Stimulated activated naive CD8-positive, alpha-beta T cell treated with anti-CD3 and anti-CD28 coated beads, Interleukin-15, Interleukin-2, amounts not matched to agents 100 ng/mL and 50 ng/mL, for 24 hours (primary cell): ENCODE measurements around the gene DTNB.
"Not testable (repeated sequence)": the region's sequence is repeated elsewhere in the genome, so short reads cannot be mapped to it uniquely, and the experiment has no call there.

Source experiments
- H3K27ac Mint-ChIP-seq: one replicate; pipeline ENCODE4 v1.8.0; 2021; ENCODE audit warnings: mild to moderate bottlenecking, mixed read lengths
- H3K27me3 Mint-ChIP-seq: one replicate; pipeline ENCODE4 v1.8.0; 2021; ENCODE audit warnings: mixed read lengths
- H3K36me3 Mint-ChIP-seq: one replicate; pipeline ENCODE4 v1.8.0; 2021; ENCODE audit warnings: low read depth, mixed read lengths
- H3K4me1 Mint-ChIP-seq: one replicate; pipeline ENCODE4 v1.8.0; 2021; ENCODE audit warnings: low read depth, mixed read lengths
- H3K4me3 Mint-ChIP-seq: one replicate; pipeline ENCODE4 v1.8.0; 2021; ENCODE audit warnings: mild to moderate bottlenecking, mixed read lengths
- H3K9me3 Mint-ChIP-seq: one replicate; pipeline ENCODE4 v1.8.0; 2021; ENCODE audit warnings: mixed read lengths

Gene DTNB

DNA sequence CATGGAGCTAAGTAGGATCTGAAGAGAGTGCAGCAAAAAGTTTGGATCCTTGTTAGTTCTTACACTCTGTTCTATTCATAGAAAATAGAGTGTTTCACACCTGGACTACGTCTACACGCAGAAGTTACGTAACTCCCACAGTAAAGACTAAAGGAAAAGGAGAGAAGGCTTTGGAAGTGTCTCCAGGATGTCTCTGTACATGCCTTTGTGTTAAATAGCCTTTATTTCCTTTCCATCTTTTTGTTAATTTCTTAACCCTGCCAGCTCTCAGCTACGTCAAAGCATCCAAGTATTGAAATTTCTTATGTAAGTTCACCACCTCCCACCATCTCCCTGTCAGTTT is 8.4 kb downstream of the DTNB start:
- Mint-ChIP-seq H3K36me3 (no peaks in the 10 kb centered on the region), H3K27me3 (no peaks in the 10 kb centered on the region), H3K4me3 (no peak overlapping the region), H3K27ac (no peak overlapping the region), H3K4me1 (peaks cover 19% of the 10 kb centered on the region), H3K9me3 (no peaks in the 10 kb centered on the region)

DNA sequence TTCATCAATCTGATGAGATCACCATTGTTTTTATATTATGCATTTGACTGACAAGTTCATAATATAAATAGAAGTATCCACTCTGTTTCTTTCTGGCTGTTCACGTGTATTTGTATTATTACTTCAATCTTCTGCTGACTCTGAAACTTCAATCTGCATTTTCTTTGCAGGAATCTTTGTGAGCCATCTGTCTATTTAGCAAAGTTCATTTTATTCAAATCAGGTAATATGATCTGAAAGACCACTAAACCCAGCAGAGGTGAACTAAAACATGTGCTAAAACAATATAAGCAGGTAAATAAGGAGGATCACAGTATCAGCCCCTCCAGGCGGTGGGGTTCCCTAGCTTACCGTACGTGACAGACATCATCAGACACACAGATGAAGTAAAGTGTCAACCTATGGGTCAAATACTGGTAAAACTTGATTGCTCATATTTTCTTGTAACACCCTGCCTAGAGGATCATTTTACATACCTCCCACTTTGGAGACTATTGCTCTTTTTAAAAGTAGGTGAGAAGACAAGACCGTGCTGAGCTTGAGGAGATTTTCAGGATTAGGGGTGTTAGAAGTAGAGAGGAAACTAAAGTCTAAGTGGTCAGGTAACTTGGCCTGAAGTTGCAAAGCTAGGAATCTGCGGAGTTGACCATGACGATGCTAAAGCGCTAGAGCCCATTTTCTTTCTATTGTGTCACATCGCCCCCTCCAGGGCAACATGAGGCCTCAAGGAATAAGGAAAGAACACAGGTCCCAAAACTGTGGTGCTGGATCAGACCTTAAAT is 9.0 kb downstream of the DTNB start:
- no peak overlapping the region for H3K27ac Mint-ChIP-seq
- H3K36me3 Mint-ChIP-seq = no peaks in the 10 kb centered on the region
- H3K4me3 Mint-ChIP-seq = peak overlapping the region; percentile 9
- no peaks in the 10 kb centered on the region for H3K27me3 Mint-ChIP-seq
- H3K4me1 Mint-ChIP-seq = peaks cover 19% of the 10 kb centered on the region
- H3K9me3 Mint-ChIP-seq = no peaks in the 10 kb centered on the region

DNA sequence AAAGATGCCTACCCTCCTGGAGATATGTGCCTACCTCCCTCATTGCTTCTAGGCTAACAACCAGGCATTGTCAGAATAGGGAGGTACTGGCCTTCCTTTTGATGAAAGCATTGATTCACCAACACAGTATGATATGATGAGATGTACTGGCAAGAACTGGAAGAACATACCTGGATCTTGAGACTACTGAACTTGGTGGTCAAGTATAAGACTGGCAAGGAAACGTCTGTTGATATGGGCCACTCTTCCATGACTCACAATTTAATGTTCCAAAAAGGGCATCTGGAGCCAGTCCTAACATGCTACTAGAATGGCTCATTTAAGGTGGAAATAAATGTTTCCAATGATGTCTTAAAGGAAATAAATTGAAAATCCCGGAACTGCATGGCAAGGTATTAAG is 18.1 kb downstream of the DTNB start:
- peaks cover 17% of the 10 kb centered on the region for H3K4me1 Mint-ChIP-seq
- no peak overlapping the region for H3K27ac Mint-ChIP-seq
- no peaks in the 10 kb centered on the region for H3K27me3 Mint-ChIP-seq
- no peak overlapping the region for H3K4me3 Mint-ChIP-seq
- peaks cover 5% of the 10 kb centered on the region for H3K36me3 Mint-ChIP-seq
- no peaks in the 10 kb centered on the region for H3K9me3 Mint-ChIP-seq

DNA sequence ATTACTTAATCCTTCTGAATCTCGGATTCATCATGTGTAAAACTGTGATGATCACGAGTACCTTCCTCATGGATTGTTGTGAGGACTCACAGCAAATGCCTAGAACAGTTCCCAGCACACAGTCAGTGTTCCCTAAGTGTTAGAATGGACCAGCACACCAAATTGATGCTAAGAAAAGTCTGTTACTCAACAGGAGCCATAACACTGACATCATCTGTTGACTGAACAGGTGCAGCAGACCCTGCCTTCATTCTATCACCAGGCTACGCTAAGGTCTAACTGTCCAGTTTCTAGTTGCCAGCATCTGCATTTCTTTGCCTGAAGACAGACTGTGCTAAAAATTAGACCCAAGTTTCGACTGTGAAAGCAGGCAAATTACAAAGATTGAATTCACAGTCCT is 18.6 kb downstream of the DTNB start:
- Mint-ChIP-seq H3K27me3 (no peaks in the 10 kb centered on the region), H3K36me3 (peaks cover 8% of the 10 kb centered on the region), H3K9me3 (no peaks in the 10 kb centered on the region), H3K27ac (no peak overlapping the region), H3K4me3 (no peak overlapping the region), H3K4me1 (peaks cover 14% of the 10 kb centered on the region)

DNA sequence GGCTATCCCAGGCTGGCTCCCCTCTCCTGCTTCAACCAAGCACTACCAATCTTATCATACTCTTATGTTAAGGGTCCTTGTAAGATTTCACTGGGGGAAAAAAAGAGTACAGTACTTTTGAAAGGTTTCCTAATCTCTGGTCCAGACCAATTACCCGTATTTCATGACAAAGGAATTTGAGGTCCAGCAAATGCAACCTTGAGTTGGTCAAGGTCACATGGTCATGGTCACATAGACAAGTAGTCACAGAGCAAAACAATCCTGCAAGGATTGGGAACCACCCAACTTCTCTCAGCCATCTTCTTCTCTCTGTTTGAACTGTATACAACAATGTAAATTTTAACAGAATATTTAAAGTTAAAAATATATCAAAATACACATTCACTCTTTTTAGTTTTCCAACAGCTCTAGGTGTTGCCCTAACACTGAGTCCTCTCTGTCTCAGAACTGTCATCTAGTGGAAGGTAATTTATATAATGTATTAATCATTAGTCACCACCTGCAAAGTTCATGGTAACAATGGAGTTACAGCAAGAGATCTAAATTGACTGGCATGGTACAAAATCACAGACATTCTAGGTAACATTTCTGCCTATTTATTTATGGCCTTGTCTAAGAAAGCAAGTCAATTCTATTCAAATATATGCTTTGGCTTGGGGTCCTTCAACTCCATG is 21.5 kb downstream of the DTNB start:
- H3K9me3 Mint-ChIP-seq = no peaks in the 10 kb centered on the region
- no peaks in the 10 kb centered on the region for H3K4me1 Mint-ChIP-seq
- H3K36me3 Mint-ChIP-seq = peaks cover 8% of the 10 kb centered on the region
- no peak overlapping the region for H3K4me3 Mint-ChIP-seq
- no peak overlapping the region for H3K27ac Mint-ChIP-seq
- no peaks in the 10 kb centered on the region for H3K27me3 Mint-ChIP-seq

DNA sequence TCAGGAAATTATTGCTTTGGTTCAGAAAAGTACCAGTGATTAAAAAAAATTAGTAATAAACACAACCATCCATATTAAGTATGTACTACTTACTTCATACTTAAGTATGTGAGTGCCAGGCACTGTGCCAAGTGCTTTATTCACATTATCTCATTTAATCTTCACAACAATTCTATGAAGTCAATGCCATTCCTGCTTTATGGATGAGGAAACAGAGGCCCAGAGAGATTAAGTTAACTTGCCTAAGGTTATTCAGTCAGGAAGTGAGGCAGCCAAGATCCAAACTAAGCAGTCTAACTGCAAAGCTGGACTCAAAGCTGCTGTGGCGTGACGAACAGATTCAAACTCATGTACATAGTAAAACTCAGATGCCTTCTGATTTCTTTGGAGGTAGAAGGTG is 22.3 kb downstream of the DTNB start:
- peaks cover 8% of the 10 kb centered on the region for H3K36me3 Mint-ChIP-seq
- H3K4me1 Mint-ChIP-seq = no peaks in the 10 kb centered on the region
- no peaks in the 10 kb centered on the region for H3K27me3 Mint-ChIP-seq
- H3K9me3 Mint-ChIP-seq = no peaks in the 10 kb centered on the region
- no peak overlapping the region for H3K4me3 Mint-ChIP-seq
- H3K27ac Mint-ChIP-seq = no peak overlapping the region

DNA sequence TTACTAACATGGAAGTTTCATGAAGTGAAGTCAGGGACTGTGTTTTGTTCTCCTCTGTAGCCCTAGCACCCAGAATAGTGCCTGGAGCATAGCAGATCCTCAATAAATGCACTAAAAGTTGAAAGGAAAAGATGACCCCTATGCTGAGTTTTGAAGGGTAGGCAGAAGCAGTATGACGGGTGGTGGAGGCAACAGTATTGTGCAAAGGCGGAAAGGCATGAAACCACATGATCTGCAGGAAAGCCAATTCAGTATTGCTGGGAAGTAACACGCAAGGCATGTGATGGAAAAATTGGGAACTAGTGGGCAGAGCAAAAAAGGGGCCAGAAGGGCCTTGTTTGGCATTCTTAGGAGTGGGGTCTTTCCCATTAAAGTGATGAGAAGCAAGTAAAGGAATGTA is 23.1 kb downstream of the DTNB start:
- Mint-ChIP-seq H3K4me1 (no peaks in the 10 kb centered on the region), H3K4me3 (no peak overlapping the region), H3K27me3 (no peaks in the 10 kb centered on the region), H3K27ac (no peak overlapping the region), H3K9me3 (no peaks in the 10 kb centered on the region), H3K36me3 (peaks cover 8% of the 10 kb centered on the region)

DNA sequence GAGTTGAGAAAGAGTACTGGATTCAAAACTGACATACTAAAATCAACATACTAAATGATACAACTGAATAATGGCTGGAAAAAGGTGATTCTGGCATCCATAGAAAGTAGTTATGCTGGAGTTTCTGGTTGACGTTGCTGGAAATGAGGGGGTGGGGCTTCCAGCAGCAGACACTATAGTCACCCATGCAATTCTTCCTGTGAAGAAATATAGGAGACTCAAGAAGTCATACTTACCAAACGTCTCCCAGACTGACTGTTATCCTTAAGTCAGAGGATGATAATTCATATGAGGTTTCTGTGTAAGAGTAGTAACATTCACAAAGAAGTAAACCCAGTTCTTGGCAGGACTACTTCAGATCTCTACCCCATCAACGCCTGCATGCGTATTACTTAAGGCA is 23.6 kb downstream of the DTNB start:
- Mint-ChIP-seq H3K36me3 (peaks cover 8% of the 10 kb centered on the region), H3K4me3 (no peak overlapping the region), H3K27me3 (no peaks in the 10 kb centered on the region), H3K27ac (no peak overlapping the region), H3K9me3 (no peaks in the 10 kb centered on the region), H3K4me1 (no peaks in the 10 kb centered on the region)

DNA sequence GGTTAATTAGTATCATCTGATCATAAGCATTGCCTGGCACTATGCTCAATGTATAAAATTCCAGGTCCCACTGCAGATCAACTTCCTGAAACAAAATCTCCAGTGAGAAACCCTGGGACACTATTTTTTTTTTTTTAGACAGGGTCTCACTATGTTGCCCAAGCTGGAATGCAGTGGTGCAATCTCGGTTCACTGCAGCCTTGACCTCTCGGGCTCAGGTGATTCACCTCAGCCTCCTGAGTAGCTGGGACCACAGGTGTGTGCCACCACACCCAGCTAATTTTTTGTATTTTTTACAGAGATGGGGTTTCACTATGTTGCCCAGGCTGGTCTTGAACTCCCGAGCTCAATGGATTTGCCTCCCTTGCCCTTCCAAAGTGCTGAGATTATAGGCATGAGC is 31.1 kb downstream of the DTNB start:
- Mint-ChIP-seq H3K27me3 (no peaks in the 10 kb centered on the region), H3K36me3 (peaks cover 15% of the 10 kb centered on the region), H3K4me1 (no peaks in the 10 kb centered on the region), H3K27ac (no peak overlapping the region), H3K9me3 (peaks cover 3% of the 10 kb centered on the region), H3K4me3 (no peak overlapping the region)

DNA sequence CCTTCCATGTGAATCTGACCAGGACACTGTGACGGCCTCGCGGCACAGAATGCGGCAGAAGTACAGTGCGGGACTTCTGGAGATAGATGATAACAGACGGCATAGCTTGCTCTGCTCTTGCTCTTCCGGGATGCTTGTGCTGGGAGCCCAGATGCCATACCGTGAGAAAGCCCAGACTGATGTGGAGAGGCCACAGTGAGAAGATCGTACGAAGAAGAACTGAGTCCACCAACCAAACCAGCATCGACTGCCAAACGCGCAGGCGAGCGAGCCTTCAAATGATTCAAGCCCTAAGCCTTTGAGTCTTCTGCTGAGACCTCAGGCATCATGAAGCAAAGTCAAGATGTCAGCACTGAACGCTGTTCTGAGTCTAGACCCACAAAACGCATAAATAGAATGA is 33.7 kb downstream of the DTNB start:
- H3K36me3 Mint-ChIP-seq = peaks cover 25% of the 10 kb centered on the region
- no peak overlapping the region for H3K27ac Mint-ChIP-seq
- no peaks in the 10 kb centered on the region for H3K27me3 Mint-ChIP-seq
- no peak overlapping the region for H3K4me3 Mint-ChIP-seq
- no peaks in the 10 kb centered on the region for H3K4me1 Mint-ChIP-seq
- H3K9me3 Mint-ChIP-seq = peaks cover 3% of the 10 kb centered on the region

DNA sequence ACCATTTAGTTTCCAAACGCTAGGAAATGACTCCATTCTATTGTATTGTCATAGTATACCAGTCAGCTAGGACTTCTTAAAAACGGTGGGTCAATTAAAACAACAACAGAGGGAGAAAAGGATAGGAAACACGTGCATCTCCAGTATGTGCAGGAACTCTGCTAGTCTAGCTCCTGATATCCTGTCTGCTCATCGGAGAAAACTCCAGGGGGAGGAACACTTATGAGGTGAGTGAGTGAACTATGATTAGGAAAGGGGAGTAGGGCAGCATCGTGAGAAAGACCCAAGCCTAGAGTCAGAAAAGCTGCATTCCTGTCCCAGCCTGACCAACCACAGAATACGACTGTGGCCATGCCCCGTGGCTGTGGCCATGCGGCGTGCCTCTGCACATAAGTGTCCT is 34.2 kb downstream of the DTNB start:
- H3K27me3 Mint-ChIP-seq = no peaks in the 10 kb centered on the region
- H3K4me1 Mint-ChIP-seq = no peaks in the 10 kb centered on the region
- H3K36me3 Mint-ChIP-seq = peaks cover 24% of the 10 kb centered on the region
- peaks cover 3% of the 10 kb centered on the region for H3K9me3 Mint-ChIP-seq
- H3K4me3 Mint-ChIP-seq = no peak overlapping the region
- H3K27ac Mint-ChIP-seq = no peak overlapping the region

DNA sequence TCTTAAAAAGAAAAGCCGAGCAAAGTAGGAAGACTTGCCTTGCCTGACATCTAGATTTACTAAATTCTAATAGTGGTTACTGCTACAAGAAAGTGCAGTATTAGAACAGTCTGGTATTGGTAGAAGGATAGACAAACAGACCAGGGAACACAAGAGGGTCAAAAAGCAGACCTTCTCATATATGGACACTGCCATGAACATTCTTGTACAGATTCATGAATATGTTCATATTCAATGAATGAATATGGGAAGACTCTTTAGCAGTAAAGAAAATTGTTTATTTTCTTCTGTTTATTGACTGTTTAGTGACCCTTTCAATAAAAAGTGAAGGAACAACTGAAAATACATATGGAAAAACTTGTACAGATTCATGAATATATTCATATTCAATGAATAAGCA is 37.6 kb downstream of the DTNB start:
- no peak overlapping the region for H3K27ac Mint-ChIP-seq
- no peaks in the 10 kb centered on the region for H3K27me3 Mint-ChIP-seq
- no peaks in the 10 kb centered on the region for H3K4me1 Mint-ChIP-seq
- H3K36me3 Mint-ChIP-seq = peaks cover 22% of the 10 kb centered on the region
- H3K9me3 Mint-ChIP-seq = peaks cover 3% of the 10 kb centered on the region
- no peak overlapping the region for H3K4me3 Mint-ChIP-seq

DNA sequence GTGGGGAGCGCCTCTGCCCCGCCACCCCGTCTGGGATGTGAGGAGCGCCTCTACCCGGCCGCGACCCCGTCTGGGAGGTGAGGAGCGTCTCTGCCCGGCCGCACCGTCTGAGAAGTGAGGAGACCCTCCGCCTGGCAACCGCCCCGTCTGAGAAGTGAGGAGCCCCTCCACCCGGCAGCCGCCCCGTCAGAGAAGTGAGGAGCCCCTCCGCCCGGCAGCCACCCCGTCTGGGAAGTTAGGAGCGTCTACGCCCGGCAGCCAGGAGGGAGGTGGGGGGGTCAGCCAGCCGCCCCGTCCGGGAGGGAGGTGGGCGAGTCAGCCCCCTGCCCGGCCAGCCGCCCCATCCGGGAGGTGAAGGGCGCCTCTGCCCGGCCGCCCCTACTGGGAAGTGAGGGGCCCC is 39.6 kb downstream of the DTNB start:
- peaks cover 22% of the 10 kb centered on the region for H3K36me3 Mint-ChIP-seq
- H3K27ac Mint-ChIP-seq, H3K4me1 Mint-ChIP-seq, H3K9me3 Mint-ChIP-seq, H3K4me3 Mint-ChIP-seq, H3K27me3 Mint-ChIP-seq: not testable (repeated sequence)

DNA sequence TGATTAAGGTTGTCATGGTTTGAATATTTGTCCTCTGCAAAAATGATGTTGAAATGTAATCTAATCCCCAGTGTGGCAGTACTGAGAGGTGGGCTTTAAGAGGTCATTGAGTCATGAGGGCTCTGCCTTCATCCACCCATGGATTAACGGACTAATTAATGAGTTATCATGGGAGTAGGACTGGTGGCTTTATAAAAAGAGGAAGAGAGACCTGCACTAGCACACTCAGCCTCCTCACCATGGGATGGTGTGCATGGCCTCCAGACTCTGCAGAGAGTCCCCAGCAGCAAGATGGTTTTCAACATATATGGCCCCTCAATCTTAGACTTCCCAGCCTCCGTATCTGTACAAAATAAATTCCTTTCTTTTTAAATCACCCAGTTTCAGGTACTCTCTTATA is 41.0 kb downstream of the DTNB start:
- Mint-ChIP-seq H3K36me3 (peaks cover 17% of the 10 kb centered on the region), H3K4me3 (no peak overlapping the region), H3K9me3 (no peaks in the 10 kb centered on the region), H3K27ac (no peak overlapping the region), H3K4me1 (no peaks in the 10 kb centered on the region), H3K27me3 (no peaks in the 10 kb centered on the region)

DNA sequence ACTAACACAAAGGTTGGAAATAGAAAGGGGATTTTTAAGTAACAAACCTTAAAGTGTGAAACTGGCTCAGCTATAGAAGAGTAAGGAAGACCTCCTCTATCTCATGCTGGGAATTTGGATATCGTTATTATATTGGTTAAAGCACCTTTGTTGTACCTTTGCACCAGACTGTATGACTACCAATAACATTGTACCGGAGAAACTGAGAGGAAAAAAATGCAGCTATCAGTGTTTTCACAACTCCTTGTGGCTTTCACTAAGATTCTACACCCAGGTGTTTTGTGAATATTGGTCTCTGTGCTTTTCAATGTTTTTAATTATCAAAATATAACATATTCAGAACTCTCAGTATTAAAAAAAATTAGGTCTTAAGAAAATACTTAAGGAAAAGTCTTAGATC is 48.7 kb downstream of the DTNB start:
- Mint-ChIP-seq H3K9me3 (no peaks in the 10 kb centered on the region), H3K36me3 (peaks cover 30% of the 10 kb centered on the region), H3K4me1 (no peaks in the 10 kb centered on the region), H3K27ac (no peak overlapping the region), H3K4me3 (no peak overlapping the region), H3K27me3 (no peaks in the 10 kb centered on the region)

DNA sequence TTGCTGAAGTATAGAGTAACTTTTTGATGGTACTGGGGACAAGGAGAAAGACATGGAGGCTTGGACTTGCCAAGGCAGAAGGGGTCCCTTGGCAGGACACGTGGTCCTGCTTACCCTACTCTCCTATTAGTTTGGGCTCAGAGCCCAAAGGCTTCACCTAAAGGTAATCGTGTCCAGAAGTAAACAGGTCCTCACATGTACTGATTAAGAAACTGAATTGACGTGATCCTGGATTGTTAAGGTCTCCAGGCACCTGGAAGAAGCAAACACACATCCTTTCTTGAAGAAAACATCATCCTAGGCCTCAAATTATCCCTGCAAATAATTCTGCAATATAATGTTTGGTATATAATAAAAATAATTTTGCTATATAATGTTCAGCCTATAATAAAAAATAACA is 50.0 kb downstream of the DTNB start:
- H3K27ac Mint-ChIP-seq = no peak overlapping the region
- no peaks in the 10 kb centered on the region for H3K27me3 Mint-ChIP-seq
- no peaks in the 10 kb centered on the region for H3K4me1 Mint-ChIP-seq
- H3K9me3 Mint-ChIP-seq = no peaks in the 10 kb centered on the region
- H3K36me3 Mint-ChIP-seq = peaks cover 30% of the 10 kb centered on the region
- H3K4me3 Mint-ChIP-seq = no peak overlapping the region
